ENCODE results near the gene DYRK1A. TPM values are rescaled to one million over a fixed set of nuclear protein-coding genes. Genes with fewer than 3 reads are reported as not detected.
"Not testable (repeated sequence)": the region's sequence is repeated elsewhere in the genome, so short reads cannot be mapped to it uniquely, and the experiment has no call there.

Gene DYRK1A
- total RNA-seq, 2 donors from 2014 or later, result 83.5 to 90.1 TPM

DNA sequence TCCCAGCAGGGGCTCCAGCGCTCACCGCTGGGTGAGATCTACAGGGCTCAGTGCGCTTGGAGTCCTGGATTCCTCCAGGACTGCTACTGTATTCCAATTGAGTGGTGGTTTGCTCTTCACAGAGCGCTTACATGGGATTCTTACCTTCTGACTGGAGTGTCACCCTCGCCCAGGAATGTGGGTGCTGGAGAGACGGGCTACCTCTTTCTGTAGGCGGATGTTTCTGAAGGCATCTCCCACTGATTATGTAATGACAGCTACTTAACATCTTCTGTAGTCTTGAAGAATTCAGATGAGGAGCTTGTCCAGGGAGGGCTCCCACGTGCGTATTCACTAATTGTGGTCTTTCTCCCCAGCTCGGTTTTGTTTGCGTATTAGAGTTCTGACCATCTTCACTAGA, 154.2 kb downstream of the DYRK1A start:
- no peaks in the 10 kb centered on the region for H3K36me3 Mint-ChIP-seq
- no peak overlapping the region for H3K4me3 Mint-ChIP-seq
- no peak for ATAC-seq
- no peaks in the 10 kb centered on the region for H3K27me3 Mint-ChIP-seq
- DNase-seq (ENCODE audit: low spot score), result no peak
- peak overlapping the region in 1 of 2 donors; percentile 19 for H3K27ac Mint-ChIP-seq
- H3K9me3 Mint-ChIP-seq, result no peaks in the 10 kb centered on the region
- H3K4me1 Mint-ChIP-seq (ENCODE audit: low read depth in 2 of 2), result peaks cover 15 to 19% of the 10 kb centered on the region in 2 donors

DNA sequence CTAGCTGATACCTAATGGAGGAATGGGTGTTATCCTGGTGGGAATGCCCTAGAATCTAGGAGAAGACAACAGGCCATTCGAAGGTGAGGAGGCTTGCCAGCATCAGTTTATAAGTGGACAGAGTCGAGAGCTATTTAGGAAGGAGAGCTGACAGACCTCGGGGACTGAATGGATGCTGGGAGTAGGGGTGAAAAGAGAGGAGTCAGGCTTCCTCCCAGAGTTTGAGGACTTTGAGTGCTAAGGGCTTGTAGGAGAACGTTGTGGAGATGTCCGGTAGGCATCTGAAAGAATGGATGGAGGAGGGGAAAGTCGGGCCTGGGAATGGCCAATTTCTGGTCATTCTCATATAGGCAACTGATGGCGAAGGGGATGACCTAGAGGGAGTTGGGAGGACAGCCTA, 155.1 kb downstream of the DYRK1A start:
- Mint-ChIP-seq H3K4me1 (ENCODE audit: low read depth in 2 of 2) (peaks cover 15 to 19% of the 10 kb centered on the region in 2 donors), H3K27ac (peak overlapping the region; percentile 4 to 19), H3K36me3 (no peaks in the 10 kb centered on the region), H3K27me3 (no peaks in the 10 kb centered on the region), H3K4me3 (no peak overlapping the region), H3K9me3 (no peaks in the 10 kb centered on the region)
- DNase-seq (ENCODE audit: low spot score) (no peak), ATAC-seq (no peak)

DNA sequence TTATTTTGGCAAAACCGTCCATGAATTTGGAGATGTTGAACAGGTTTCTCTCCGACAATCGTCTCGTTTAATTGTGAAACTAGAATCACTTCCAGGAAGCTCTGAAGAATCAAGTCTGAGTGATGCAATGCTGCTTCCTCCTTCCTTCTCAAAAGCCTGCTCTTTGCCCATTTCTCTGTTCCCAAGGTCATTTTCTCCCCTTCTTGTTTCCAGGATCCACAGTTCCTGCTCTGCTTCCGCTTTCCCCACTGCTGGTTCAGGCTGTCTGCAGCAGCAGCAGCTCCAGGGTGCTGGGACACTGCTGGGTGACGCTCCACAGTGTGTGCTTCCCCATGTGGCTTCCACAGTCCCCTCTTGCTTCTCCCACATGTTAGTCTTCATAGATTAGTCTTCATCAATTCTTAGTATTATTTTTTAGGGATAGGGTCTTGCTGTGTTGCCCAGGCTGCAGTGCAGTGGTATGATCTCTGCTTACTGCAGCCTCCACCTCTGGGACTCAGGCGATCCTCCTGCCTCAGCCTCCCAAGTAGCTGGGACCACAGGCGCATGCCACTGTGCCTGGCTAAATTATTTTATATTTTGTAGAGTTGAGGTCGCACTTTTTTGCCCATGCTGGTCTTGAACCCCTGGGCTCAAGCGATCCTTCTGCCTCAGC, 156.2 kb downstream of the DYRK1A start:
- H3K4me3 Mint-ChIP-seq, result no peak overlapping the region
- H3K27me3 Mint-ChIP-seq, result no peaks in the 10 kb centered on the region
- DNase-seq (ENCODE audit: low spot score) (no peak), ATAC-seq (no peak)
- H3K27ac Mint-ChIP-seq, result peak overlapping the region; percentile 38 to 57
- no peaks in the 10 kb centered on the region for H3K36me3 Mint-ChIP-seq
- no peaks in the 10 kb centered on the region for H3K9me3 Mint-ChIP-seq
- H3K4me1 Mint-ChIP-seq (ENCODE audit: low read depth in 2 of 2), result peaks cover 15 to 19% of the 10 kb centered on the region in 2 donors

DNA sequence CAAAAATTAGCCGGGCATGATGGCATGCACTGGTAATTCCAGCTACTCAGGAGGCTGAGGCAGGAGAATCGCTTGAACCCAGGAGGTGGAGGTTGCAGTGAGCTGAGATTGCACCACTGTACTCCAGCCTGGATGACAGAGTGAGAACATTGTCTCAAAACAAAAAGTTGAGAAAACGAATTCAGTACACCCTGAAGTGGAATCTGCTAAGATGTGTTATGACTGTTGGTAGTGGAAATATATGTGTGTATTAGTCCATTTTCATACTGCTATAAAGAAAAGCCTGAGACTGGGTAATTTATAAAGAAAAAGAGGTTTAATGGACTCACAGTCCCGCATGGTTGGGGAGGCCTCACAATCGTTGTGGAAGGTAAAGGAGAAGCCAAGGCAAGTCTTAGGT, 158.4 kb downstream of the DYRK1A start:
- H3K27ac Mint-ChIP-seq, result peak overlapping the region in 1 of 2 donors; percentile 53
- not testable (repeated sequence) for ATAC-seq; DNase-seq (ENCODE audit: low spot score)

DNA sequence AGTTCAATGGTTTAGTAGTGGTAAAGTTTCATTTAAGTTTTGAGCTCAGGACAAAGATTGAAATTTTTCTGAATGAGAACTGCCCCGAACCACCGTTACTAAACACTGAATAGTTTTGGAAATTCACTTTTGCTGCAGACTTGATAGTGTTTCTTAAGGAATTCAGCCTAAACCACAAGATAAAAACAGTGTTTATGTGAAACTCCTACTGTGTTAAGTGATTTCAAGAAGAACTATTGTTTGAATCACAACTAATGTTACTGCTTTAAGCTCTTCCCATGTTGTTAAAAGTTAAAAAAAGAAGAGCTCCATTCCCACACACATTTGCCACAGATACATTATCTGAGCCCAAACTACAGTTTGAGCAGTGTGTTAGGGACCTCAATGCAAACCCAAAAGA, 159.2 kb downstream of the DYRK1A start:
- H3K36me3 Mint-ChIP-seq, result no peaks in the 10 kb centered on the region
- H3K4me1 Mint-ChIP-seq (ENCODE audit: low read depth in 2 of 2), result peaks cover 15 to 20% of the 10 kb centered on the region in 2 donors
- H3K27me3 Mint-ChIP-seq, result peaks cover 5 to 7% of the 10 kb centered on the region in 2 donors
- DNase-seq (ENCODE audit: low spot score) (no peak), ATAC-seq (no peak)
- no peaks in the 10 kb centered on the region for H3K9me3 Mint-ChIP-seq
- no peak overlapping the region for H3K4me3 Mint-ChIP-seq
- no peak overlapping the region for H3K27ac Mint-ChIP-seq

More for the DNA sequence above, 158.4 kb downstream of the DYRK1A start:
- H3K4me1 Mint-ChIP-seq (ENCODE audit: low read depth in 2 of 2), result peaks cover 15 to 23% of the 10 kb centered on the region in 2 donors
- H3K9me3 Mint-ChIP-seq, H3K27me3 Mint-ChIP-seq, H3K36me3 Mint-ChIP-seq, H3K4me3 Mint-ChIP-seq: not testable (repeated sequence)

DNA sequence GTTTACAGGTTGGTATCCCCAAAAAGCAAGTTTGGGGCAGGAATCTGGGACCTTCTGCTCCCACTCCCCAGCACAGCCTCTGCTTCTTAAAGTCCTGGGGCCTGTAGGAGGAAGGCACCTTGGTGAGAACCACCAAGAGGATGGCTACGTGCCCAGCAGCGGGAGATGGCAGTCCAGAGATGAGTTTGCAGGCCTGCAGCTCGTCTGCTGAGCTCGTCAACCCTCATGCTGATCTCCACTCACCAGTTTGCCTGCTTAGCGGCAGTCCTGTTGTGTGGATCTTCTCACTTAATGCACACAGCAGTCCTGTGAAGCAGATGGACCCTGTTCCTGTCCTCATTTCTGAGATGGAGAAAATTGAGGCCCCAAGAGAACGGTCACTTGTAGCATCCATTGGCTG, 160.5 kb downstream of the DYRK1A start:
- Mint-ChIP-seq H3K4me1 (ENCODE audit: low read depth in 2 of 2) (peaks cover 8 to 15% of the 10 kb centered on the region in 2 donors), H3K27me3 (peaks cover 7 to 12% of the 10 kb centered on the region in 2 donors), H3K4me3 (no peak overlapping the region), H3K27ac (no peak overlapping the region), H3K9me3 (no peaks in the 10 kb centered on the region), H3K36me3 (no peaks in the 10 kb centered on the region)
- no peak for DNase-seq (ENCODE audit: low spot score)
- no peak for ATAC-seq

DNA sequence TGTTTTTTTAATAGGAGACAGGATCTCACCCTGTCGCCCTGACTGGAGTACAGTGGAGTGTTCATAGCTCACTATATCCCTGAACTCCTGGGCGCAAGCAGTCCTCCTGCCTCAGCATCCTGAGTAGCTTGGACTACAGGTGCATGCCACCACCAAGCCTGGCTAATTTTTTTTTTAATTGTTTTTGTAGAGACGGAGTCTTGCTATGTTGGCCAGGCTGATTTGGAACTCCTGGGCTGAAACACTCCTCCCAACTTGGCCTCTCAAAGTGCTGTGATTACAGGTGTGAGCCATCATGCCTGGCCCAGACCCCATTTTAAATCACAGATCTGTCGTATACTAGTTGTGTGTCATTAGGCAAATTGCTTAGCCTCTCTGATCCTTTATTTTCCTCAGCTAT, 161.1 kb downstream of the DYRK1A start:
- H3K27ac Mint-ChIP-seq, result no peak overlapping the region
- H3K9me3 Mint-ChIP-seq, result no peaks in the 10 kb centered on the region
- peaks cover 9 to 18% of the 10 kb centered on the region in 2 donors for H3K27me3 Mint-ChIP-seq
- no peak overlapping the region for H3K4me3 Mint-ChIP-seq
- ATAC-seq (no peak), DNase-seq (ENCODE audit: low spot score) (no peak)
- peaks cover 2 to 10% of the 10 kb centered on the region in 2 donors for H3K4me1 Mint-ChIP-seq (ENCODE audit: low read depth in 2 of 2)
- no peaks in the 10 kb centered on the region for H3K36me3 Mint-ChIP-seq

DNA sequence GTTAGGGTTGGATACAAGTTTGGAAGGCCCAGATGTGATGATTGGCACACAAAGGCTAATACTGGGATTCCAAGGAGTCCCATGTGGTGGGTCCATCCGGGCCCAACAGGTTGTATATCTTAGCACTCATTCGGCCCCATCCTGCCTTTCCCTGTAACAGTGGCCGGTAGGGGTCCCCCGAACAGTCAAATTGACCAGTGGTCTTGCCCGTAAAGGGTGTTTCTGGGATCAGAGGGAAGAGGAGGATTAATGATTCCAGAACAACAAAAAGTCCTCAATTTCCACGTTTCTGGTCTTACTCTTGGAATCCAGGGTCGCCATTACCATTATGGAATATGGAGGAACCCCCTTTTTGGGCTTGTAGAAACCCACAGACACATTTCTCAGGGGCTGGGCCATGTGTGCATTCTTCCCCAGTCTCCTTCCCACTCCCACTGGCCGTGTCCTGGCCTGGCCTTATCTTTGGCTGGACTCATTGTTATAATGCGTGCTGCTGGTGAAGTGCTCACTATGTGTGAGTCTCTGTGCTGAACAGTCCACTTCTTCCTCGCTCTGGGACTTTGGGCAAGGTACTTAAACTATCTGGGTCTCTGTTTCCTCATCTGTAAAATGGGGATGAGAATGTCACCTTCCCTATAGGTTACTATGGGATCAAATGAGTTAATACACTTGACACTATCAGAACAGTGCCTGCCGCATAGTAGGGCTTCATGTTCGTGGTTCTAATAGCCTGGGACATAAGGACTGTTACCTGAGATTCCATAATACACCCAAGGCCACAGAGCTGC, 161.8 kb downstream of the DYRK1A start:
- H3K9me3 Mint-ChIP-seq, result no peaks in the 10 kb centered on the region
- H3K27me3 Mint-ChIP-seq, result peaks cover 9 to 20% of the 10 kb centered on the region in 2 donors
- H3K27ac Mint-ChIP-seq, result no peak overlapping the region
- H3K4me3 Mint-ChIP-seq, result no peak overlapping the region
- H3K4me1 Mint-ChIP-seq (ENCODE audit: low read depth in 2 of 2), result peaks cover 0 to 4% of the 10 kb centered on the region in 2 donors
- H3K36me3 Mint-ChIP-seq, result no peaks in the 10 kb centered on the region
- ATAC-seq (no peak), DNase-seq (ENCODE audit: low spot score) (no peak)

DNA sequence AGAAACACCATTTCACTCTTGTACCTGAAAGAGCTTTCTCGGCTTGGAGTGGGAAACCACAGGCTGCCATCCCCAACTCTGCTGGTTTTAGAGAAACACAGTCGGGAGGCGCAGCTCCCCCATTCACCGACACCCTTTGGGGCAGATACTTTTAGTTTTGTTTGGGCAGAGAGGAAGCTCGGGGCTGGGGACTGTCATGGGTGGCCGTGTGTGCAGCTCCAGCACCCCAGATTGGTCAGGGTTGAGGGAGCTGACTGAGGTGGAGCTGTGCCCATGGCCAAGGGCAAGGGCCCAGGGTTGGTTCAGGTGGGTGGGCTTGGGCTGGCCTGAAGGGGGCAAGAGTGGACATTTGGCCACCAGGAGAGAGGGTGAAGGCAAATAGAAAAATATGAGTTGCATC, 163.1 kb downstream of the DYRK1A start:
- Mint-ChIP-seq H3K4me3 (no peak overlapping the region), H3K4me1 (ENCODE audit: low read depth in 2 of 2) (peaks cover 0 to 4% of the 10 kb centered on the region in 2 donors), H3K27ac (no peak overlapping the region), H3K27me3 (peaks cover 17 to 32% of the 10 kb centered on the region in 2 donors), H3K9me3 (no peaks in the 10 kb centered on the region), H3K36me3 (no peaks in the 10 kb centered on the region)
- ATAC-seq (no peak), DNase-seq (ENCODE audit: low spot score) (no peak)

DNA sequence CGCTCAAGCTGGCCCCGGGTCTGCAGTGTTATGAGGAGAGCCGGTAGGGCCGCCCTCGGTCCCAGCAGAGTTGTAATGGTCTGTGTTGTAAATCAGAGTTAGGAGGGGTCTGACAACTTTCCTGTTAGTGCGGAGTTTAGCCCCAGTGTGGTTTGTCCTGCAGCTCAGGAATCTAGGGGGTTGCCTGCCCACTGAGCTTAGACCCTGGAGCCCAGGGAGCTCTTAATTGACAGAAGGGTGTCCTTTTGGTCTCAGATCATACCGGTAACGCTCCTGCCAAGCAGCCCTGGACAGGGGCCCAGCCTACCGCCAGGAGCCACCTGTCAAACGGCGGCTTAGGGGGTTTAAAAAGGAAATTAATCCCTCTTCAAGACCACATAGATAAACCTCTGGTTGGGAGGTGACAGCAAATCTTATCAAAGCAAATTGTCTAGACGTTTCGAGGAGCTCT, 164.4 kb downstream of the DYRK1A start:
- H3K4me3 Mint-ChIP-seq, result no peak overlapping the region
- H3K27ac Mint-ChIP-seq, result no peak overlapping the region
- no peaks in the 10 kb centered on the region for H3K36me3 Mint-ChIP-seq
- peaks cover 0 to 4% of the 10 kb centered on the region in 2 donors for H3K4me1 Mint-ChIP-seq (ENCODE audit: low read depth in 2 of 2)
- H3K9me3 Mint-ChIP-seq, result no peaks in the 10 kb centered on the region
- no peak for ATAC-seq
- DNase-seq (ENCODE audit: low spot score), result no peak
- peaks cover 25 to 42% of the 10 kb centered on the region in 2 donors for H3K27me3 Mint-ChIP-seq

DNA sequence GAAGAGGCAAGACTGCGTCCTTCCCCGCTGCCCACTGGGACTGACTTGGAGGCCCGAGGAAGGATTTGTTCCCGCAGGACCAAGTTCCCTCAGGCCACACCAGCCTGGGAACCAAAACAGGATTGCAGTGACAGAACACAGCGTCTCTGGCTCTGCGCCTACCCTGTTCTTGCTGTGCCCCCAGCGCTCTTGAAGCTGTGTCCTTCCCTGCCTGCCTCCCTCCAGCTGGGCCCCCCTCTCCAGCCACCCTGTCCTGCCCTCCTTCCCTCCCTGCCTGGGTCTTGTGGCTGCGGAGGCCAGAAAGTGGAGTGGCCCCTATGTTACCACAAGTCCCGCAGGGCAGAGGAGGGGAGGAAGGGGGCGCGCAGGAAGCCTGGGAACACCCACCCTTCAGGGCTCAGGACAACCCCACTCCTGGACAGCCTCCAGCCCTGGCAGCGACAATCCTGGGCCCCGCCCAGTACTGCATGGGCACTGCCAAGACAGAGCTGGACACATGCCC, 164.9 kb downstream of the DYRK1A start:
- Mint-ChIP-seq H3K27ac (no peak overlapping the region), H3K4me3 (no peak overlapping the region), H3K9me3 (no peaks in the 10 kb centered on the region), H3K27me3 (peaks cover 27 to 46% of the 10 kb centered on the region in 2 donors), H3K36me3 (peaks cover 3% of the 10 kb centered on the region), H3K4me1 (ENCODE audit: low read depth in 2 of 2) (peaks cover 0 to 4% of the 10 kb centered on the region in 2 donors)
- DNase-seq (ENCODE audit: low spot score), result no peak
- ATAC-seq, result no peak

DNA sequence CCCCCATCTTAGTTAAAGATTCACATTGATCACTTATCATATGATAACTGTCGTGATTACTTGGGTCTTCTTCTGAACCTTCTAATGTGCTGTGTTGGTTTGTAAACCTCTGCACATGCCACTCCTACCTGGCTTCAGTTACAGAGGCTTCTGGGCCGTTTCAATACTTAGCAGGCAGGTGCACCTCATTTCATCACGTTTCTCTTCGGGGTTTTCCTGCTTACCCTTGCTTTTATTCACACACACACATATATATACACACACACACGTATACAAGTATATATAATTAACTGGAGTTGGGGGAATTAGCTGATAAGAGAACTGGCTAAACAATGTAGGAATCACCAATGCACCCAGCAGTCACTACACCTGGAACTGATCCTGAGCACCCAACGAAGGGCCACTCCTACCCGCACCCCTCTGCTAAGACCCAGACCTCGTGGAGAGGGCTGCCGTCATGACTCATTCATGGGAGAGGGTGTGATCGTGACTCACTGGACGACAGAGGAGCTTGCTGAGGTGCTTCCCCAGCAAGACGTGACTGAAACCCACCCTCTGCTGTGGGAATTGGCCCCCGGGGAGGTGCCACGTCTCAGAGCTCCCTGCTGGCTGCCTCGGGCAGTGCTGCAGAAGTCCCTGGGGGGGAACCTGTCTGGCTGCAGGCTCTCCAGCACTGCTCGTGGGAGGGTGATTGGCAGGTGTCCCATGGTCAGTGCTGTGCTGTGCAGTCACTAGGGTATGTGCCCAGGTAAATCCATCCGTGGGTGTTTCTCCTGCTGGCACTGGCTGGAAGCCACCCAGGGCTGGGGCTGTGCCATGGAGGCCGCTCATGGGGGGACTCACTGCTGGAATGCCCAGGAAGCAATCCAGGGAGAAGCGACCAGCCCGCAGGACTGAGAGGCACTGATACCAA, 166.6 kb downstream of the DYRK1A start:
- peaks cover 34 to 54% of the 10 kb centered on the region in 2 donors for H3K27me3 Mint-ChIP-seq

DNA sequence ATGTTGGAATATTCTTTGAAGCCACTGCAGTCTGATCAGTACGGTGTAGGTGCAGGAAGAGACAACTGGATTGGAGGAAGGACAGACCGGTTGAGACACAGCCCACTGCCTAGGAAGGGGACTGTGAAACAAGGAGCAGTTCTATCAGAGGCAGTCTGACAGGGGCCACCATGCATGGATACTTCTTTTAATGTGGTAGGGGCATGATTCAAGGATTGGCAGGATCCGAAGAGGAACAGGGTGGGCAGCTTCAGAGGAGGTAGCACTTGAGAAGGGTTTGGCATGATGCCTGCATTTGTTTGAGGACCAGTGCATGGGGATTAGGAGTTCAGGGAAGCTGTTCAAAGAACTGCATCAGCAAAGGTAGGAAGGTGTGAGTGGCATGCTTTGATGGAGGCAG, 167.9 kb downstream of the DYRK1A start:
- no peak overlapping the region for H3K4me3 Mint-ChIP-seq
- peaks cover 0 to 4% of the 10 kb centered on the region in 2 donors for H3K4me1 Mint-ChIP-seq (ENCODE audit: low read depth in 2 of 2)
- H3K36me3 Mint-ChIP-seq, result peaks cover 6% of the 10 kb centered on the region
- H3K27ac Mint-ChIP-seq, result no peak overlapping the region
- peaks cover 37 to 60% of the 10 kb centered on the region in 2 donors for H3K27me3 Mint-ChIP-seq
- H3K9me3 Mint-ChIP-seq, result no peaks in the 10 kb centered on the region
- DNase-seq (ENCODE audit: low spot score) (no peak), ATAC-seq (no peak)

More for the DNA sequence above, 166.6 kb downstream of the DYRK1A start:
- Mint-ChIP-seq H3K9me3 (no peaks in the 10 kb centered on the region), H3K4me3 (no peak overlapping the region), H3K36me3 (peaks cover 6% of the 10 kb centered on the region), H3K27ac (no peak overlapping the region), H3K4me1 (ENCODE audit: low read depth in 2 of 2) (peaks cover 0 to 4% of the 10 kb centered on the region in 2 donors)
- DNase-seq (ENCODE audit: low spot score), result no peak
- peak; percentile 76 to 92 for ATAC-seq
